Activated naive CD4-positive, alpha-beta T cell treated with anti-CD3 and anti-CD28 coated beads, Interleukin-2, amount 10 ng/mL, durations not matched to agents 7 days and 5 days (primary cell): ENCODE data around the gene ISX.
"Not testable (repeated sequence)": the region's sequence is repeated elsewhere in the genome, so short reads cannot be mapped to it uniquely, and the experiment has no call there.

Experiments used
- CTCF ChIA-PET: fragments of 350-600 bp; sonication (Branson Sonifier 250); formaldehyde crosslinking; loops from one replicate; lab custom pipeline; 2021; ENCODE audit warnings: antibody characterized with exemption; lab: Charles Lee
- DNase-seq: peaks from one replicate; pipeline ENCODE4 v3.0.0-alpha.2; 2020
- H3K27ac Mint-ChIP-seq: one replicate; pipeline ENCODE4 v1.8.0; 2021; ENCODE audit warnings: mild to moderate bottlenecking, moderate library complexity, mixed read lengths
- H3K27me3 Mint-ChIP-seq: one replicate; pipeline ENCODE4 v1.8.0; 2021; ENCODE audit warnings: mild to moderate bottlenecking, mixed read lengths
- H3K36me3 Mint-ChIP-seq: one replicate; pipeline ENCODE4 v1.8.0; 2021; ENCODE audit warnings: mixed read lengths
- H3K4me1 Mint-ChIP-seq: one replicate; pipeline ENCODE4 v1.8.0; 2021; ENCODE audit warnings: mixed read lengths
- H3K4me3 Mint-ChIP-seq: one replicate; pipeline ENCODE4 v1.8.0; 2021; ENCODE audit warnings: mild to moderate bottlenecking, moderate library complexity, mixed read lengths
- H3K9me3 Mint-ChIP-seq: one replicate; pipeline ENCODE4 v1.8.0; 2021; ENCODE audit warnings: mixed read lengths

The ISX gene

GRCh38 chr22:35043252-35043933 is 22.6 kb upstream of the ISX start:
- no peak for DNase-seq
- Mint-ChIP-seq H3K9me3 (no peaks in the 10 kb centered on the region), H3K4me3 (no peak overlapping the region), H3K27me3 (no peaks in the 10 kb centered on the region), H3K27ac (no peak overlapping the region), H3K4me1 (no peaks in the 10 kb centered on the region), H3K36me3 (no peaks in the 10 kb centered on the region)
- CTCF ChIA-PET: interaction anchor here (0.8 to 2.1 kb wide), 2 partner anchors 107 to 188 kb away, joined by 3 to 7 read pairs; no protein-coding TSS in a partner anchor

DNA sequence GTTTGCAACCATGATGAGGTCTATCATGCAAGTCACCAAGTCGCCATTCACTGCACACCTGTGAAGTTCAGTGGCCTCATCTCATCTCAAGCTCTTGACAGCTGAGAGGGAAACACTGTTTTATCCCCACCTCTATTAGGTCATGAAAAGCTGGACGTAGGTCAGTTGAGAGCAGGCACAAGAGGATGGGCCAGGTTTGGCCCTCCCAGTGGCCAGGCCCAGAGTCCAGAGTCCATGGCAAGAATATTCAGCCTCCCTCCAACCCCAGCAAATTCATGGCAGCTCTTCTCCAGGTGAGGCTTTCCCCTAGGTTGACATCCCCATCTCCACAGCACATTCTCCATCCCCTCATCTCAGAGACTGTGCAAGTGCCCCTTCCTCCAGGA is 22.0 kb upstream of the ISX start:
- Mint-ChIP-seq H3K9me3 (peaks cover 3% of the 10 kb centered on the region), H3K27ac (no peak overlapping the region), H3K4me3 (no peak overlapping the region), H3K27me3 (no peaks in the 10 kb centered on the region), H3K4me1 (no peaks in the 10 kb centered on the region), H3K36me3 (no peaks in the 10 kb centered on the region)
- CTCF ChIA-PET: interaction anchor here (0.8 to 2.1 kb wide), 2 partner anchors 107 to 187 kb away, joined by 3 to 7 read pairs; no protein-coding TSS in a partner anchor
- no peak for DNase-seq

DNA sequence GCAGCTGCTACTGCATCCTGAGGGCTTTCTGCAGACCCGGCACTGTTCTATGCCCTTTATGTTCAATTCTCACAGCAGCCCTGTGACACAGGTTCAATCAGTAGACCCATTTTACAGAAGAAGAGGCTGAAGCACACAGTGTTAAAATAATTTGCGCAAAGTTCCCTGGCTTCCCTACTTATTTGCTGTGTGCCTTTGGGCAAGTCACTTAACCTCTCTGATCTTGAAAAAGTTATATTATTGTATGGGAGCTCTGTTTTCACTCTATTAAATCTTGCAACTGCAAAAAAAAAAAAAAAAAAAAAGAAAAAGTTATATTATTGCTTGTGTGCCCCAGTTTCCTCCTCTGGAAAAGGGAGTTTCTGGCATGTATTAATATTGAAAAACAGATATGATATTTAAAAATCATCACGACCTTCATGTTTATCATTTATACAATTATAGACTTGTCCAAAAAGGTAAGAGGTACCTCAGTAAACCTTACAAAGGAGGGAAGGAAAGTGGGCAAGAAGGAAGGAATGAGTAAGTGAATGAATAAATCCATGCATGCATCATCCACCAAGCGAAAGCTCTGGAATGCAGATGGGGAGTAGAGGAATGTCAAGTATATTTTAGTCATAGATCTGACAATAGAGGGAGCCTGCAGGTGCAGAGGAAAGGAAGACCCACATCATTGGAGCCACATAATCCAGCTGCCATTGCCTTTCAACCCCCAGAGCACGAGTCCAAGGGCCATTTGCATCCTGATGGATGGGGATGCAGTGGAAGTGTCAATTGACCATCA is 21.2 kb upstream of the ISX start:
- H3K9me3 Mint-ChIP-seq: peaks cover 10% of the 10 kb centered on the region
- H3K4me3 Mint-ChIP-seq: no peak overlapping the region
- H3K27ac Mint-ChIP-seq: no peak overlapping the region
- no peaks in the 10 kb centered on the region for H3K36me3 Mint-ChIP-seq
- CTCF ChIA-PET: interaction anchor here (0.8 to 2.1 kb wide), 2 partner anchors 106 to 186 kb away, joined by 3 to 7 read pairs; no protein-coding TSS in a partner anchor
- H3K27me3 Mint-ChIP-seq: no peaks in the 10 kb centered on the region
- no peak for DNase-seq
- no peaks in the 10 kb centered on the region for H3K4me1 Mint-ChIP-seq

- Mint-ChIP-seq H3K9me3 (peaks cover 11% of the 10 kb centered on the region), H3K4me1 (no peaks in the 10 kb centered on the region), H3K36me3 (no peaks in the 10 kb centered on the region), H3K27ac (no peak overlapping the region), H3K4me3 (no peak overlapping the region), H3K27me3 (no peaks in the 10 kb centered on the region)
- DNase-seq: no peak
- CTCF ChIA-PET: interaction anchor here (0.6 to 2.1 kb wide), 2 partner anchors 105 to 754 kb away, joined by 5 to 7 read pairs; no protein-coding TSS in a partner anchor
These were observed 20.5 kb upstream of the ISX start for GRCh38 chr22:35045451-35045850.

- H3K9me3 Mint-ChIP-seq: peaks cover 11% of the 10 kb centered on the region
- H3K4me3 Mint-ChIP-seq: no peak overlapping the region
These were observed 19.1 kb upstream of the ISX start for GRCh38 chr22:35046744-35047462.

DNA sequence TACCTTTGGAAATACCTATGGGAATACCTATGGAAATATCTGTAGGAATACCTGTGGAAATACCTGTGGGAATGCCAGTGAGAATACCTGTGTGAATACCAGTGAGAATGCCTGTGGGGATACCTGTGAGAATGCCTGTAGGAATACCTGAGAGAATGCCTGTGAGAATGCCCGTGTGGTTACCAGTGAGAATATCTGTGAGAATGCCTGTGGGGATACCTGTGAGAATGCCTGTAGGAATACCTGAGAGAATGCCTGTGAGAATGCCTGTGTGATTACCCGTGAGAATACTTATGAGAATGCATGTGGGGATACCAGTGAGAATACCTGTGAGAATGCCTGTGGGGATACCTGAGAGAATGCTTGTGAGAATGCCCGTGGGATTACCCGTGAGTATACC is 15.9 kb upstream of the ISX start:
- H3K36me3 Mint-ChIP-seq, H3K27me3 Mint-ChIP-seq, CTCF ChIA-PET, H3K4me1 Mint-ChIP-seq, H3K27ac Mint-ChIP-seq, H3K4me3 Mint-ChIP-seq, DNase-seq: not testable (repeated sequence)
- H3K9me3 Mint-ChIP-seq: peaks cover 11% of the 10 kb centered on the region

More at GRCh38 chr22:35046744-35047462, 19.1 kb upstream of the ISX start:
- no peak overlapping the region for H3K27ac Mint-ChIP-seq
- H3K36me3 Mint-ChIP-seq: no peaks in the 10 kb centered on the region
- CTCF ChIA-PET: no interaction called here
- DNase-seq: no peak
- no peaks in the 10 kb centered on the region for H3K4me1 Mint-ChIP-seq
- H3K27me3 Mint-ChIP-seq: no peaks in the 10 kb centered on the region

DNA sequence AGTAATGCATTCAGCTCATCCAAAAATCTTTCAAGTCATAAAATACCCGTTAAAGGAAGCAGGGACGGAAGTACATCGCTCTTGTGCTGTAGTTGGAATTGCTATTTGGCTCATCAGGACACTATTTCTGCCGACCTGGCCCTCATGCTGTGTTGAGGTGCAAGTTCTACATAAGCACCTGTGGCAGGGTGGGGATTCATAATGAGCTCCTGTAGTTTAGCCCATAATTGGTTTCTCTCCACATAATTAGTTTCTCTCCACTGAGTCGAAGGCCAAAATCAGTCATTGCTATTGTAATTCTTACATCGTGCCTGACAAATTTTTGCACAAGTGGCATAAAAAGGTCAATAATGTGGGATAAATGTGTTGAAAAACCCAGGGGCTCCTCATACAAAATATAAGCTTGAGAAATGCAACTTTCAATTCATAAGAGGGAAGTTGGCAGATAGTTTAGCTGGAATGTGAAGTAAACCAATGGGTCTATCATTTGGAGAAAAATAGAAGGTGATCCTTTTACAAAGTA is 14.9 kb upstream of the ISX start:
- no peak overlapping the region for H3K4me3 Mint-ChIP-seq
- peaks cover 11% of the 10 kb centered on the region for H3K9me3 Mint-ChIP-seq
- no peaks in the 10 kb centered on the region for H3K4me1 Mint-ChIP-seq
- H3K27me3 Mint-ChIP-seq: no peaks in the 10 kb centered on the region
- no peak for DNase-seq
- no peaks in the 10 kb centered on the region for H3K36me3 Mint-ChIP-seq
- CTCF ChIA-PET: no interaction called here
- H3K27ac Mint-ChIP-seq: no peak overlapping the region

GRCh38 chr22:35051791-35052190 is 14.2 kb upstream of the ISX start:
- DNase-seq: no peak
- no peaks in the 10 kb centered on the region for H3K36me3 Mint-ChIP-seq
- CTCF ChIA-PET: no interaction called here
- no peaks in the 10 kb centered on the region for H3K27me3 Mint-ChIP-seq
- H3K27ac Mint-ChIP-seq: no peak overlapping the region
- H3K4me3 Mint-ChIP-seq: no peak overlapping the region
- peaks cover 11% of the 10 kb centered on the region for H3K9me3 Mint-ChIP-seq
- H3K4me1 Mint-ChIP-seq: no peaks in the 10 kb centered on the region

- Mint-ChIP-seq H3K36me3 (no peaks in the 10 kb centered on the region), H3K27me3 (no peaks in the 10 kb centered on the region), H3K9me3 (peaks cover 11% of the 10 kb centered on the region), H3K4me1 (no peaks in the 10 kb centered on the region), H3K27ac (no peak overlapping the region), H3K4me3 (no peak overlapping the region)
- DNase-seq: no peak
- CTCF ChIA-PET: no interaction called here
These were observed 12.7 kb upstream of the ISX start for GRCh38 chr22:35053060-35053835.

- no peaks in the 10 kb centered on the region for H3K27me3 Mint-ChIP-seq
- H3K4me1 Mint-ChIP-seq: no peaks in the 10 kb centered on the region
- H3K4me3 Mint-ChIP-seq: no peak overlapping the region
- CTCF ChIA-PET: no interaction called here
- peaks cover 7% of the 10 kb centered on the region for H3K9me3 Mint-ChIP-seq
- DNase-seq: no peak
- no peaks in the 10 kb centered on the region for H3K36me3 Mint-ChIP-seq
- no peak overlapping the region for H3K27ac Mint-ChIP-seq
These were observed 11.9 kb upstream of the ISX start for GRCh38 chr22:35054064-35054463.

GRCh38 chr22:35056486-35056885 is 9.5 kb upstream of the ISX start:
- Mint-ChIP-seq H3K4me3 (no peak overlapping the region), H3K27ac (no peak overlapping the region), H3K36me3 (no peaks in the 10 kb centered on the region), H3K9me3 (peaks cover 2% of the 10 kb centered on the region), H3K27me3 (no peaks in the 10 kb centered on the region), H3K4me1 (no peaks in the 10 kb centered on the region)
- no peak for DNase-seq
- CTCF ChIA-PET: no interaction called here

DNA sequence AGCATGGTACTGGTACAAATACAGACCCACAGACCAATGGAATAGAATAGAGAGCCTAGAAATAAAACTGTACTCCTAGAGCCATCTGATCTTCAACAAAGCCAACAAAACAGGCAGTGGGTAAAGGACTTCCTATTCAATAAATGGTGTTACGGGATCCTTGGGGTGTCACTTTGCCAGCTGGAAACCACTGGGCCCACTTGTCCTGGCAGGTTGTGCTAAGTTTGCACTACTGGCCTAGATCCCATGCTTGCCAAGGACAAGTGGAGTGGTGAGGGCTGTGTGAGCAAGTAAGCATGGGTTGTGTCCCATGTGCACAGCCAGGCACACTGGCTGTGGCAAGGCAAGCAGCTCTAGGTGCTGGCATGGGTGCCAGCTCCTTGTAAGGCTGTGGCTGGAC is 8.8 kb upstream of the ISX start:
- H3K27me3 Mint-ChIP-seq: no peaks in the 10 kb centered on the region
- DNase-seq: no peak
- peaks cover 2% of the 10 kb centered on the region for H3K9me3 Mint-ChIP-seq
- no peaks in the 10 kb centered on the region for H3K36me3 Mint-ChIP-seq
- H3K4me3 Mint-ChIP-seq: no peak overlapping the region
- CTCF ChIA-PET: no interaction called here
- H3K4me1 Mint-ChIP-seq: no peaks in the 10 kb centered on the region
- no peak overlapping the region for H3K27ac Mint-ChIP-seq

DNA sequence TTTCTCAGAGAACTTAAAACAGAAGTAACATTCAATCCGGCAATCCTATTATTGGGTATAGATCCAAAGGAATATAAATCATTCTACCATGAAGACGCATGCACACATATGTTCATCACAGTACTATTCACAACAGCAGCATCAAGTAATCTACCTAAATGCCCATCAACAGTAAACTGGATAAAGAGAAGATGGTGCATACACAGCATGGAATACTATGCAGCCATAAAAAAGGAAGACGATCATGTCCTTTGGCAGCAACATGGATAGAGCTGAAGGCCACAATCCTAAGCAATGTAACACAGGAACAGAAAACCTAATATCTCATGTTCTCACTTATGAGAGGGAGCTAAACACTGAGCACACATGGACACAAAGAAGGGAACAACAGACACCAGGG is 6.3 kb upstream of the ISX start:
- no peaks in the 10 kb centered on the region for H3K36me3 Mint-ChIP-seq
- H3K27me3 Mint-ChIP-seq: no peaks in the 10 kb centered on the region
- CTCF ChIA-PET: no interaction called here
- H3K4me3 Mint-ChIP-seq: no peak overlapping the region
- H3K9me3 Mint-ChIP-seq: peaks cover 2% of the 10 kb centered on the region
- DNase-seq: no peak
- no peak overlapping the region for H3K27ac Mint-ChIP-seq
- no peaks in the 10 kb centered on the region for H3K4me1 Mint-ChIP-seq

DNA sequence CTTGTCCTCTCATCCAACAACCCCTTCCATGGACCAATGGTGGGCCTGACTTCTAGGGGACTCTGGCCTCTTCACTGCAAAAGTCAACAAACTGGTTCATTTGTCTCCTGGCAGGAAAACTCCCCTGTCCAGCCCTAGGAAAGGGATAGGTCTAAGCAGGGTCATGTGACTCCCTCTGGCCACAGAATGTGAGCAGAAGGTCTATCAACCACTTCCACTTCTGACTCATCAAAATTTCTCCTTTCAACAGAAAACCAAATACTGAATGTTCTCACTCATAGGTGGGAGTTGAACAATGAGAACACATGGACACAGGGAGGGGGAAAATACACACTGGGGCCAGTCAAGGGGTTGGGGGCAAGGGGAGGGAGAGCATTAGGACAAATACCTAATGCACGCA is 1.3 kb upstream of the ISX start:
- no peak for DNase-seq
- H3K4me3 Mint-ChIP-seq: no peak overlapping the region
- CTCF ChIA-PET: no interaction called here
- no peaks in the 10 kb centered on the region for H3K4me1 Mint-ChIP-seq
- no peaks in the 10 kb centered on the region for H3K27me3 Mint-ChIP-seq
- no peak overlapping the region for H3K27ac Mint-ChIP-seq
- H3K36me3 Mint-ChIP-seq: no peaks in the 10 kb centered on the region
- H3K9me3 Mint-ChIP-seq: no peaks in the 10 kb centered on the region
